Heart right ventricle (tissue), 16 donors: ENCODE measurements around the gene SPACDR. TPM values are rescaled to one million over a fixed set of nuclear protein-coding genes. Genes with fewer than 3 reads are reported as not detected.
"Not testable (repeated sequence)": the region's sequence is repeated elsewhere in the genome, so short reads cannot be mapped to it uniquely, and the experiment has no call there.

Experiments used
- ATAC-seq, 8 donors: fragments of 200-7000 bp; cut with Tn5 transposase; one replicate each; pipeline ENCODE4 v1.9.1; 2020; ENCODE audit warnings: mild to moderate bottlenecking in 8 of 8, moderate library complexity in 8 of 8, moderate number of reproducible peaks in 1 of 8
- DNase-seq, 2 donors: peaks; one replicate each; pipeline ENCODE4 v3.0.0-alpha.2; 2020
- H3K27ac ChIP-seq, 10 donors: fragments of 200-600 bp; sonication (generic) in 2 of 10; one replicate each; pipeline versions ENCODE4 v1.5.0 to v1.8.0; 2020 to 2022; ENCODE audit warnings: mild to moderate bottlenecking in 3 of 10
- H3K27me3 ChIP-seq, 7 donors: fragments of 200-600 bp; one replicate each; pipeline ENCODE4 v1.8.0; 2021 to 2022; ENCODE audit warnings: mild to moderate bottlenecking in 2 of 7
- H3K36me3 ChIP-seq, 9 donors: fragments of 200-600 bp; sonication (generic) in 1 of 9; one replicate each; pipeline versions ENCODE4 v1.5.0 to v1.8.0; 2020 to 2022; ENCODE audit warnings: mild to moderate bottlenecking in 2 of 9
- H3K4me1 ChIP-seq, 9 donors: fragments of 200-600 bp; sonication (generic) in 1 of 9; one replicate each; pipeline versions ENCODE4 v1.5.0 to v1.8.0; 2020 to 2022; ENCODE audit warnings: mild to moderate bottlenecking in 4 of 9
- H3K4me3 ChIP-seq, 10 donors: fragments of 200-600 bp; sonication (generic) in 2 of 10; one replicate each; pipeline versions ENCODE4 v1.5.0 to v1.8.0; 2020 to 2022; ENCODE audit warnings: mild to moderate bottlenecking in 7 of 10, moderate library complexity in 2 of 10
- H3K9me3 ChIP-seq, 11 donors: fragments of 200-600 bp in 10 of 11; sonication (generic) in 2 of 11; one replicate each; pipeline versions ENCODE4 v1.5.0 to v1.8.0; 2013 to 2022; ENCODE audit warnings: mild to moderate bottlenecking in 2 of 11, control low read depth in 1 of 11, moderate library complexity in 1 of 11
- WGBS, 2 donors: extraction: QIAGEN DNeasy Blood & Tissue Kit; methylation state at CpG; one replicate each; pipeline ENCODE4 v1.1.7; 2013; ENCODE audit warnings: inconsistent platforms in 1 of 2; 5-methylcytosine and 5-hydroxymethylcytosine counted together
- intact Hi-C, 10 donors: fragments of 100-400 bp; cut with DNase I; formaldehyde crosslinking; loops; one replicate each; pipeline versions ENCODE4 v1.11.1 to v1.14.2; 2022
- polyA plus RNA-seq, 2 donors: library from polyadenylated mRNA; stranded (reverse); fragments of 200-250 nt; gene quantifications; one replicate each; pipeline ENCODE4 v1.2.3, GENCODE V29; 2013
- total RNA-seq, 10 donors: library from RNA; stranded (reverse); fragmentation: NEBNext Ultra II Directional in 3 of 10; extraction: Animal tissue kit (Norgen Biotek cat#: 25700) in 3 of 10; gene quantifications; one replicate each; pipeline versions ENCODE4 v1.2.1 to v1.2.4, GENCODE V29; 2021 to 2023
- TF ChIP-seq, protein P1 (sequence below), 9 donors: fragments of 200-600 bp; sonication (generic) in 2 of 9; IDR thresholded peaks; one replicate each; pipeline versions ENCODE4 v1.5.0 to v1.8.0; 2021 to 2022; ENCODE audit warnings: antibody characterized with exemption in 9 of 9, mild to moderate bottlenecking in 5 of 9, moderate library complexity in 1 of 9
- donor health status: Arrhythmogenic right ventricular cardiomyopathy.
- donor health status: ischemic (EF 13 %, LVEDD 7.1; RV severe dilation, severe dysfunction).
- donor health status: healthy with polysubstance abuse.
- donor health status: DM: no; HTN: yes; CAD: no.
- donor health status: DM: no; HTN: no; CAD: no.
- donor health status: ischemic (EF 25% LVEDD 6.9; RV normal size, moderate dysfunction).
- donor health status: ischemic (EF 25% LVEDD 5.7; RV mildly dilated, moderate dysfunction).
- donor health status: healthy.
- donor health status: DM: yes; HTN: yes; CAD: no.
- donor health status: Ischemic cardiomyopathy.
- donor health status: ischemic (EF 35%, LVEDD 5.7; RV mildly dilated, moderate dysfunction).
- donor health status: nonischemic (EF 11% LVEDD 7.7; RV severe dilation, severe dysfunction).
- donor health status: DM: yes; HTN: yes; CAD: no.
- donor health status: PGD.
- donor health status: ischemic (EF 29% LVEDD 5.4; RV normal size, mild dysfunction).
- donor health status: nonischemic (EF 23%, LVEDD 6.1; RV moderate dilation, normal function).

The SPACDR gene
- total and polyA plus RNA-seq, 12 donors = 0.28 to 1.3 (median 0.77) TPM; not detected in 4

DNA sequence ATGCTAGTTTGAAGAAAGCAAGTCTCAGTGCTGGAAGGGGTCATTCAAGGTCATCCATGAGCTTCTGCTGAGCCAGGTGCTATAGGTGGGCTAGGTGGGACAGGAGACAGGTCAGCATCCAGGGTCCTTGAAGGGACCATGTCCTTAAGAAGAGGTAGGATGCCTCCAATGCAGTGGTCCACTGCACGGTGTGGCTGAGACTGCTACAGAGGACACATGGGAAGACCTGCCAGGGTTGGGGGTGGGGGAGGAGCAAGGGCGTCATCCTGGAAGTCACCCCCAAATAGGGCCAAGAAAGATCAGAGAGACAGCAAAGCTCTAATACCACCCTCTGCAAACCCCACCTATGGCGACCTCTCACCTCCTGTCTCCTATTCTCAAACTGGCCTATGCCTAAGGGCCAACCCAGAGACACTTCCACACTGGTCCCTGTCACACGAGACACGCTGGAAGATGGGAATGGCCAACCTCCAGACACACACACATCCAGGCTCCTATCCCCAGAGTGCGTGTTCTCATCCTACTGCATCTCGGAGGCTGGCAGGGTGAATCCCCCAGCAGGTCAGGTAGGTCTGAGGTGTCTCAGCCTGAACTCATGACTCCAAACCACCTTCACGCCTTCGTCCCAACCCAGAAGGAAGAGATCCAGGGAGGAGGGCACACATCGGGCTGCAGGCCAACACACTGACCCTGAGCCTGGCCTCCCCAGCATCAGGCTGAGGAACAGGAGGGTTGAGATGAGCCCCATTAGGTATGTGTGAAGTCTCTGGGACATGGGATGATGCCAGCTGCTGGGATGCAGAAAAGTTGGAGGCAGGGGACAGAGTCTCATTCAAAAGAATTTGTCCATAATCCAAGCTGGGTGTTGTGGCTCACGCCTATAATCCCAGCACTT lies 22.2 kb downstream of the SPACDR start:
- ATAC-seq (no peak), DNase-seq (no peak)
- no peaks in the 10 kb centered on the region for H3K36me3 ChIP-seq
- intact Hi-C loops = no loop called here
- no peak overlapping the region for H3K27ac ChIP-seq
- H3K27me3 ChIP-seq = no peaks in the 10 kb centered on the region
- TF ChIP-seq, protein P1, sequence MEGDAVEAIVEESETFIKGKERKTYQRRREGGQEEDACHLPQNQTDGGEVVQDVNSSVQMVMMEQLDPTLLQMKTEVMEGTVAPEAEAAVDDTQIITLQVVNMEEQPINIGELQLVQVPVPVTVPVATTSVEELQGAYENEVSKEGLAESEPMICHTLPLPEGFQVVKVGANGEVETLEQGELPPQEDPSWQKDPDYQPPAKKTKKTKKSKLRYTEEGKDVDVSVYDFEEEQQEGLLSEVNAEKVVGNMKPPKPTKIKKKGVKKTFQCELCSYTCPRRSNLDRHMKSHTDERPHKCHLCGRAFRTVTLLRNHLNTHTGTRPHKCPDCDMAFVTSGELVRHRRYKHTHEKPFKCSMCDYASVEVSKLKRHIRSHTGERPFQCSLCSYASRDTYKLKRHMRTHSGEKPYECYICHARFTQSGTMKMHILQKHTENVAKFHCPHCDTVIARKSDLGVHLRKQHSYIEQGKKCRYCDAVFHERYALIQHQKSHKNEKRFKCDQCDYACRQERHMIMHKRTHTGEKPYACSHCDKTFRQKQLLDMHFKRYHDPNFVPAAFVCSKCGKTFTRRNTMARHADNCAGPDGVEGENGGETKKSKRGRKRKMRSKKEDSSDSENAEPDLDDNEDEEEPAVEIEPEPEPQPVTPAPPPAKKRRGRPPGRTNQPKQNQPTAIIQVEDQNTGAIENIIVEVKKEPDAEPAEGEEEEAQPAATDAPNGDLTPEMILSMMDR (IDR thresholded peaks at IDR 0.05) = no peak
- H3K4me1 ChIP-seq = peaks cover 0 to 28% (median 21%) of the 10 kb centered on the region in 9 donors
- no peaks in the 10 kb centered on the region for H3K9me3 ChIP-seq
- WGBS, 2 donors = 92 to 94% methylated on average over 11 of the region's 11 CpGs
- no peak overlapping the region for H3K4me3 ChIP-seq

DNA sequence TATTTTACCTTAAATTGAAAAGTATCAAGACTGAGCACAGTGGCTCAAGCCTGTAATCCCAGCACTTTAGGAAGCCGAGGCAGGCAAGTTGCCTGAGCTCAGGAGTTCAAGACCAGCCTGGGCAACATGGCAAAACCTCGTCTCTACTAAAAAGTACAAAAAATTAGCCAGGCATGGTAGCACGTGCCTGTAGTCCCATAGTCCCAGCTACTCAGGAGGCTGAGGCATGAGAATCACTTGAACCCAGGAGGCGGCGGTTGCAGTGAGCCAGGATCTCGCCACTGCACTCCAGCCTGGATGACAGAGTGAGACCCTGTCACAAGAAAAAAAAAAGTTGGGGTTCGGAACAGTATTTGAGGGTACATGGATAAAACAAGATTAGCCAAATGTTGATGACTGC lies 24.8 kb downstream of the SPACDR start:
- H3K9me3 ChIP-seq, intact Hi-C loops, ATAC-seq, H3K27ac ChIP-seq, H3K4me3 ChIP-seq, DNase-seq, H3K27me3 ChIP-seq: not testable (repeated sequence)
- WGBS, 2 donors = 89% methylated on average over 7 of the region's 7 CpGs
- H3K36me3 ChIP-seq = peaks cover 0 to 11% (median 5%) of the 10 kb centered on the region in 9 donors
- peaks cover 6 to 28% (median 21%) of the 10 kb centered on the region in 9 donors for H3K4me1 ChIP-seq

- intact Hi-C loops, DNase-seq, ATAC-seq, H3K27me3 ChIP-seq, H3K4me3 ChIP-seq, H3K9me3 ChIP-seq, H3K27ac ChIP-seq: not testable (repeated sequence)
- Histone ChIP-seq H3K4me1 (peaks cover 6 to 28% (median 19%) of the 10 kb centered on the region in 9 donors), H3K36me3 (peaks cover 0 to 16% (median 10%) of the 10 kb centered on the region in 9 donors)
- WGBS, 2 donors = 95 to 96% methylated on average over 8 of the region's 8 CpGs
These were observed 25.3 kb downstream of the SPACDR start for GRCh38 chr7:100438731-100439130.

GRCh38 chr7:100438172-100438571 lies 25.9 kb downstream of the SPACDR start:
- TF ChIP-seq, protein P1 (IDR thresholded peaks at IDR 0.05) = no peak
- intact Hi-C loops = no loop called here
- H3K9me3 ChIP-seq = no peaks in the 10 kb centered on the region
- DNase-seq (no peak), ATAC-seq (no peak)
- no peaks in the 10 kb centered on the region for H3K27me3 ChIP-seq
- no peak overlapping the region for H3K4me3 ChIP-seq
- 46 to 56% methylated on average over 2 of the region's 2 CpGs for WGBS, 2 donors
- H3K36me3 ChIP-seq = peaks cover 0 to 21% (median 15%) of the 10 kb centered on the region in 9 donors
- peak overlapping the region in 1 of 10 donors; percentile 10 for H3K27ac ChIP-seq
- H3K4me1 ChIP-seq = peaks cover 6 to 29% (median 17%) of the 10 kb centered on the region in 9 donors

GRCh38 chr7:100437150-100438100 lies 26.6 kb downstream of the SPACDR start:
- H3K4me3 ChIP-seq = peak overlapping the region in 9 of 10 donors; percentile 62 to 98 (median 91)
- H3K27me3 ChIP-seq = no peaks in the 10 kb centered on the region
- WGBS, 2 donors = 91 to 92% methylated on average over 28 of the region's 28 CpGs
- no peaks in the 10 kb centered on the region for H3K9me3 ChIP-seq
- DNase-seq = no peak
- H3K36me3 ChIP-seq = peaks cover 0 to 29% (median 16%) of the 10 kb centered on the region in 9 donors
- intact Hi-C loops = no loop called here
- H3K4me1 ChIP-seq = peaks cover 6 to 36% (median 20%) of the 10 kb centered on the region in 9 donors
- H3K27ac ChIP-seq = peak overlapping the region in 9 of 10 donors; percentile 92 to 99 (median 97)
- TF ChIP-seq, protein P1 (IDR thresholded peaks at IDR 0.05) = no peak
- no peak for ATAC-seq
